Epithelial cell of esophagus (primary cell): ENCODE results near the gene PARD3B.

ENCODE experiments used
- DNase-seq: peaks from one replicate; pipeline ENCODE4 v3.0.0; 2010; ENCODE audit warnings: low read depth
- H3K4me3 ChIP-seq: 2 replicates; pipeline ENCODE4 v1.5.1; 2011; ENCODE audit warnings: mild to moderate bottlenecking, low read length, control low read depth
- TF ChIP-seq, protein P1 (sequence below): IDR thresholded peaks from 2 replicates; pipeline ENCODE4 v1.5.1; 2011; ENCODE audit warnings: low read depth, mild to moderate bottlenecking, low read length, control low read depth, inconsistent platforms; ENCODE audit not compliant: insufficient read depth; ENCODE audit errors: missing control alignments

PARD3B gene

DNA sequence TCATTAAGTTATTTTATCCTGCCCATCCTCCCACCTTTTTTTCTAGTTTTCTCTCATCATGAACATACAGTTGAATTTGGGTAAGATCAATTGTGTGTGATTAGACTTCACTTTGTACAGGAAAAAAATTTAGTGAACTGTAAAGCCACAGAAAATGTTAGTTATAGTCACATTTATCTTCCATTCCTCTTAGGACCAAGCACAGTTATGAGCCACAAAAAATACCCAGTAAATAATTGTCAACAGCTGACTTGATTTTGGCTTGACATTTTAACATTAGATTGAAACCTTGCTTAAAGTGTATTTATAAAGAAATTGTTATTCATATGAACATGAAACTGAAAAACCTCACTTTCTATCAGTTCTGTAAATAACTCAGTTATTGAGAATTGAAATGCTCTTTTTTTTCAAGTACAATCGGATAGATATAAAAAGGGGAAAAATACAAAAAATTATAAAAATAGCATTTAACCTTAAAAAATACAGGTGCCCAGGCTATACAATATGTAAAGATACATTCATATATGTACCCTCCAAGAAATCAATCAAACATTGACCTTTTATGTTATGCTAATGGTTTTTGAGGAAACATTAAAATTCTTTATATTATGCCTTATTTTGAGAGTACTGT lies 747.5 kb downstream of the PARD3B start:
- TF ChIP-seq, protein P1, sequence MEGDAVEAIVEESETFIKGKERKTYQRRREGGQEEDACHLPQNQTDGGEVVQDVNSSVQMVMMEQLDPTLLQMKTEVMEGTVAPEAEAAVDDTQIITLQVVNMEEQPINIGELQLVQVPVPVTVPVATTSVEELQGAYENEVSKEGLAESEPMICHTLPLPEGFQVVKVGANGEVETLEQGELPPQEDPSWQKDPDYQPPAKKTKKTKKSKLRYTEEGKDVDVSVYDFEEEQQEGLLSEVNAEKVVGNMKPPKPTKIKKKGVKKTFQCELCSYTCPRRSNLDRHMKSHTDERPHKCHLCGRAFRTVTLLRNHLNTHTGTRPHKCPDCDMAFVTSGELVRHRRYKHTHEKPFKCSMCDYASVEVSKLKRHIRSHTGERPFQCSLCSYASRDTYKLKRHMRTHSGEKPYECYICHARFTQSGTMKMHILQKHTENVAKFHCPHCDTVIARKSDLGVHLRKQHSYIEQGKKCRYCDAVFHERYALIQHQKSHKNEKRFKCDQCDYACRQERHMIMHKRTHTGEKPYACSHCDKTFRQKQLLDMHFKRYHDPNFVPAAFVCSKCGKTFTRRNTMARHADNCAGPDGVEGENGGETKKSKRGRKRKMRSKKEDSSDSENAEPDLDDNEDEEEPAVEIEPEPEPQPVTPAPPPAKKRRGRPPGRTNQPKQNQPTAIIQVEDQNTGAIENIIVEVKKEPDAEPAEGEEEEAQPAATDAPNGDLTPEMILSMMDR = no peak
- no peak overlapping the region for H3K4me3 ChIP-seq
- no peak for DNase-seq

- TF ChIP-seq, protein P1 = no peak
- DNase-seq = no peak
- no peak overlapping the region for H3K4me3 ChIP-seq
Measured at GRCh38 chr2:205293559-205293958, 748.3 kb downstream of the PARD3B start.

DNA sequence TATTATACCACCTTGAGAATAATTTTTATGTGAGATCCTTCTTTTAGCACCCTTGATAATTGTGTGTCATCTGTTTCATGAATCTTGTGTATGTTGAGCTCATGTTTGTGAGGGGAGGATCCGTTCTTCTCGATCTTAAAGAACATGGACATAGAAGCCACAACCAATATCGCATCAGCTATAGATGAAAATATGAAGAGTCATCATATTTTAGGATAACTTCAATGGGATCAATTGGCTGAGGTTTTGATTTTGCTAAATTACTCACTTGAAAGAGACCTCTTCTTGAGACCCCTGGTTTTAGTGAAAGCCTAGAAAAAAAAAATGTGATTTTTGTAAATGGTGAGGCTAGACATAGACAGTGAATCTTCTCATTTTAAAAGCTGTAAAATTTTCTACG lies 751.7 kb downstream of the PARD3B start:
- TF ChIP-seq, protein P1 = no peak
- DNase-seq = no peak
- no peak overlapping the region for H3K4me3 ChIP-seq

GRCh38 chr2:205297368-205297767 lies 752.1 kb downstream of the PARD3B start:
- no peak overlapping the region for H3K4me3 ChIP-seq
- TF ChIP-seq, protein P1 = no peak
- DNase-seq = no peak

- no peak for DNase-seq
- no peak overlapping the region for H3K4me3 ChIP-seq
- TF ChIP-seq, protein P1 = no peak
Measured at GRCh38 chr2:205297846-205298245, 752.6 kb downstream of the PARD3B start.

- TF ChIP-seq, protein P1 = no peak
- no peak overlapping the region for H3K4me3 ChIP-seq
- DNase-seq = peak; percentile 7
Measured at GRCh38 chr2:205311201-205311600, 765.9 kb downstream of the PARD3B start.

DNA sequence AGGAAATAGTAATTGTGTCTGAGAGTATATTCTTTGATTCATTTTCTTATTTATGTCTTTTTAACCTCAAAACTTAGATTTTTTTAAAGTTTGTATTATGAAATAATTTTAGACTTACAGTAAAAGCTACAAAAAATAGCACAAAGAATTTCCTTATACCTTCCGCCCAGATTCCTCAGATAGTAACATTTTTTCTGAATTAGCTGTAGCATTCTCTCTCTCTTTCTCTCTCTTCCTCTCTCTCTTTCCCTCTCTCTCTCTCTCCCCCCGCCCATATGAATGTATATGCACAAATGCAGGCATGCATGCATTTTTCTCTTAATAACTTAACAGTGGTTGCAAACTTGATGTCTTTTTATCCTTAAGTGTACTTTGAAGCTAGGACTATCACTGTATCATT lies 776.0 kb downstream of the PARD3B start:
- DNase-seq = no peak
- no peak overlapping the region for H3K4me3 ChIP-seq
- TF ChIP-seq, protein P1 = no peak
